Body of pancreas (tissue), 4 donors: Measurements from ENCODE around the gene JUN.

Source experiments
- POLR2A ChIP-seq, 3 donors: fragments of 450-650 bp; IDR thresholded peaks; one replicate each; pipeline ENCODE4 v1.6.1; 2016; ENCODE audit warnings: antibody characterized with exemption in 3 of 3, mild to moderate bottlenecking in 2 of 3
- TF ChIP-seq, protein P1 (sequence below), 7 experiments: fragments of 450-650 bp in 4 of 7; fragments of 200-600 bp in 3 of 7; sonication (generic) in 3 of 7; IDR thresholded peaks; one replicate each; pipeline ENCODE4 v1.5.1; 2016 to 2019; ENCODE audit warnings: antibody characterized with exemption in 7 of 7

GRCh38 chr1:58803858-58804257 lies 20.0 kb upstream of the JUN start:
- TF ChIP-seq POLR2A (IDR thresholded peaks at IDR 0.05), result no peak
- TF ChIP-seq, protein P1, sequence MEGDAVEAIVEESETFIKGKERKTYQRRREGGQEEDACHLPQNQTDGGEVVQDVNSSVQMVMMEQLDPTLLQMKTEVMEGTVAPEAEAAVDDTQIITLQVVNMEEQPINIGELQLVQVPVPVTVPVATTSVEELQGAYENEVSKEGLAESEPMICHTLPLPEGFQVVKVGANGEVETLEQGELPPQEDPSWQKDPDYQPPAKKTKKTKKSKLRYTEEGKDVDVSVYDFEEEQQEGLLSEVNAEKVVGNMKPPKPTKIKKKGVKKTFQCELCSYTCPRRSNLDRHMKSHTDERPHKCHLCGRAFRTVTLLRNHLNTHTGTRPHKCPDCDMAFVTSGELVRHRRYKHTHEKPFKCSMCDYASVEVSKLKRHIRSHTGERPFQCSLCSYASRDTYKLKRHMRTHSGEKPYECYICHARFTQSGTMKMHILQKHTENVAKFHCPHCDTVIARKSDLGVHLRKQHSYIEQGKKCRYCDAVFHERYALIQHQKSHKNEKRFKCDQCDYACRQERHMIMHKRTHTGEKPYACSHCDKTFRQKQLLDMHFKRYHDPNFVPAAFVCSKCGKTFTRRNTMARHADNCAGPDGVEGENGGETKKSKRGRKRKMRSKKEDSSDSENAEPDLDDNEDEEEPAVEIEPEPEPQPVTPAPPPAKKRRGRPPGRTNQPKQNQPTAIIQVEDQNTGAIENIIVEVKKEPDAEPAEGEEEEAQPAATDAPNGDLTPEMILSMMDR (IDR thresholded peaks at IDR 0.05), result no peak
